ENCODE measurements around the gene LHX8.

The LHX8 gene

DNA sequence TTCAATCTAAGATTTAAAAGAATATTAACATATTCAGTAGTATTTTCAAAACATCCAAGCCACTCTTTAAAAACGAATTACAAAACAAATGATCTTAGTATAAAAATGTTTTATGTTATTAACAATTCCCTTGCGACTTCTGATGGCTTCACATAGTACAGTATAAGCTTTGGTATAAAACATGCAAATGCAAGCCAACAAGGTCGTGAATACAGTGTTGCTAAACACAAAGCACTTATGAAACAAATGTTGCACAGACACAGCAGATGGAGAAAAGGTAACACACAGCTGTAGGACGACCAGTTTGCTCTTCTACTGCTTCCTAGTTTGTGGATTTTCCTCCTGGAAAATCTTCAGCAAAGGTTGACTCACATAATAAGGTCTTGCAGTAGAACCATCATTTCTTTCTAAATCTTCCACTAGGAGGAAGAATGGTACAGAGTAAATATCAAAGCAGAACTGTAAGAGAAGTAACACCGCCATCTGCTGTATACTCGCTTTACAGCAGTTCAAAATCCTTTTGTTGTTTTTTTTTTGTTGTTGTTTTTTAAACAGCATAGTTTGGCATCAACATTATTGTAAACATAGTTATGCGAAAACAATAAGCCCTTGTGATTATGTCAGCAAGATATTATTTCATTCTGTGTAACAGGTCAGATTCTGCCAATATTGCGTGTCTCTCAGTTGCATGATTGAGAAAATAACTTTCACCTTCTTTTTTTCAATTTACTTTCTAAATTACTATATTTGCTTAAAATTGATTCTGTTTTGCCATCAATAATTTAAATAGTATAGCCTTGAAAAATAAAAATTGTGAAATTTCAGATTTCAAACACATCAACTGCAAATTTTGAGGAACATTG, 69.5 kb downstream of the LHX8 start:
- ATAC-seq: peak; percentile 91

DNA sequence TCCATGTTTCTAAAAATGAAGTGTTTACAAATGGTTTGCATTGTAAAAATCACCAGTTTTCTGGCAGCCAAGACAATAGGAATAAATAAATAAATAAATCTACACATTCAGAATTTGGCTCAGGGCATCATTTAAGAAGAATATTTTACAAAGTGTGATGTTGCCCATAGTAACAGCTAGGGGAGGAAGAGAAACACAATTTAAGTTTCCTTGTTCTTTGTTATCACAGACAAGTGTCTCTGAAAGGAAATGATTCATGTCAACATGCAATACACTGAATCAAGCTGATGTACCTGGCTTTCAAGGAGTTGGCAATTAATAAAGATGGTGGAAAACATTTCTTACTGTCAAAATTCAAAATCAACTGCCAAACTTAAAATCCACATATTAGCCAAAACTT, 74.7 kb downstream of the LHX8 start:
- TF ChIP-seq CSDC2 (CRISPR knock-in tag; IDR thresholded peaks at IDR 0.05): no peak
- no peak for ATAC-seq

More for the DNA sequence above, 69.5 kb downstream of the LHX8 start:
- no peak for TF ChIP-seq ZC3H10 (CRISPR knock-in tag; IDR thresholded peaks at IDR 0.05)
- no peak for TF ChIP-seq TCF4 (CRISPR knock-in tag; IDR thresholded peaks at IDR 0.05; ENCODE audit: borderline replicate concordance)
- TF ChIP-seq, protein P1, sequence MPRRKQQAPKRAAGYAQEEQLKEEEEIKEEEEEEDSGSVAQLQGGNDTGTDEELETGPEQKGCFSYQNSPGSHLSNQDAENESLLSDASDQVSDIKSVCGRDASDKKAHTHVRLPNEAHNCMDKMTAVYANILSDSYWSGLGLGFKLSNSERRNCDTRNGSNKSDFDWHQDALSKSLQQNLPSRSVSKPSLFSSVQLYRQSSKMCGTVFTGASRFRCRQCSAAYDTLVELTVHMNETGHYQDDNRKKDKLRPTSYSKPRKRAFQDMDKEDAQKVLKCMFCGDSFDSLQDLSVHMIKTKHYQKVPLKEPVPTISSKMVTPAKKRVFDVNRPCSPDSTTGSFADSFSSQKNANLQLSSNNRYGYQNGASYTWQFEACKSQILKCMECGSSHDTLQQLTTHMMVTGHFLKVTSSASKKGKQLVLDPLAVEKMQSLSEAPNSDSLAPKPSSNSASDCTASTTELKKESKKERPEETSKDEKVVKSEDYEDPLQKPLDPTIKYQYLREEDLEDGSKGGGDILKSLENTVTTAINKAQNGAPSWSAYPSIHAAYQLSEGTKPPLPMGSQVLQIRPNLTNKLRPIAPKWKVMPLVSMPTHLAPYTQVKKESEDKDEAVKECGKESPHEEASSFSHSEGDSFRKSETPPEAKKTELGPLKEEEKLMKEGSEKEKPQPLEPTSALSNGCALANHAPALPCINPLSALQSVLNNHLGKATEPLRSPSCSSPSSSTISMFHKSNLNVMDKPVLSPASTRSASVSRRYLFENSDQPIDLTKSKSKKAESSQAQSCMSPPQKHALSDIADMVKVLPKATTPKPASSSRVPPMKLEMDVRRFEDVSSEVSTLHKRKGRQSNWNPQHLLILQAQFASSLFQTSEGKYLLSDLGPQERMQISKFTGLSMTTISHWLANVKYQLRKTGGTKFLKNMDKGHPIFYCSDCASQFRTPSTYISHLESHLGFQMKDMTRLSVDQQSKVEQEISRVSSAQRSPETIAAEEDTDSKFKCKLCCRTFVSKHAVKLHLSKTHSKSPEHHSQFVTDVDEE (CRISPR knock-in tag; IDR thresholded peaks at IDR 0.05): no peak
